HepG2 (cell line): ENCODE data around the gene CNTN5.

Source experiments
- BRF2 ChIP-seq: sonication (generic); formaldehyde crosslinking; IDR thresholded peaks from 2 replicates; pipeline ENCODE4 v1.8.1; 2022; ENCODE audit warnings: mild to moderate bottlenecking, missing genetic modification reagents
- FOSL1 ChIP-seq: sonication (generic); formaldehyde crosslinking; IDR thresholded peaks from 2 replicates; pipeline ENCODE4 v1.9.0; 2021; ENCODE audit warnings: missing genetic modification reagents, borderline replicate concordance
- HCFC1 ChIP-seq: fragments of 150-350 bp; IDR thresholded peaks from 2 replicates; pipeline ENCODE4 v1.6.1; 2014; ENCODE audit warnings: low read depth, low read length
- HOXA5 ChIP-seq: sonication (generic); formaldehyde crosslinking; IDR thresholded peaks from 2 replicates; pipeline ENCODE4 v1.4.0; 2020; ENCODE audit warnings: missing genetic modification reagents
- JUNB ChIP-seq: sonication (generic); formaldehyde crosslinking; IDR thresholded peaks from 2 replicates; pipeline ENCODE4 v1.8.0; 2022; ENCODE audit warnings: missing genetic modification reagents, mild to moderate bottlenecking, borderline replicate concordance
- MBNL3 ChIP-seq: fragments of 250-450 bp; sonication (Bioruptor Pico); conservative IDR thresholded peaks from 2 replicates; pipeline ENCODE4 v1.8.0; 2022; ENCODE audit warnings: mild to moderate bottlenecking, inconsistent platforms
- POLR2AphosphoS5 ChIP-seq: IDR thresholded peaks from 2 replicates; pipeline ENCODE4 v1.6.1; 2012; ENCODE audit warnings: low read depth, low read length
- PRDM4 ChIP-seq: sonication (generic); formaldehyde crosslinking; IDR thresholded peaks from 2 replicates; pipeline ENCODE4 v1.9.0; 2021; ENCODE audit warnings: missing genetic modification reagents, borderline replicate concordance
- SETDB1 ChIP-seq: sonication (generic); formaldehyde crosslinking; IDR thresholded peaks from 2 replicates; pipeline ENCODE4 v1.5.1; 2020; ENCODE audit warnings: missing genetic modification reagents, mild to moderate bottlenecking, borderline replicate concordance
- SIN3A ChIP-seq: IDR thresholded peaks from 2 replicates; pipeline ENCODE4 v1.6.1; 2011; ENCODE audit warnings: low read depth, mild to moderate bottlenecking, control low read depth, low read length, borderline replicate concordance
- SIX4 ChIP-seq: sonication (generic); formaldehyde crosslinking; IDR thresholded peaks from 2 replicates; pipeline ENCODE4 v1.4.0; 2020; ENCODE audit warnings: missing genetic modification reagents
- YY1 ChIP-seq: IDR thresholded peaks from 2 replicates; pipeline ENCODE4 v1.6.1; 2011; ENCODE audit warnings: low read length, low read depth, moderate library complexity, mild to moderate bottlenecking; ENCODE audit not compliant: insufficient read depth, insufficient replicate concordance
- ZNF34 ChIP-seq: sonication (generic); formaldehyde crosslinking; IDR thresholded peaks from 2 replicates; pipeline ENCODE4 v1.4.0; 2020; ENCODE audit warnings: mild to moderate bottlenecking, missing genetic modification reagents, borderline replicate concordance
- ZNF513 ChIP-seq: sonication (generic); formaldehyde crosslinking; conservative IDR thresholded peaks from 2 replicates; pipeline ENCODE4 v1.5.0; 2020; ENCODE audit warnings: missing genetic modification reagents

- TF ChIP-seq BRF2 (no peak), ZNF34 (CRISPR knock-in tag) (no peak), POLR2AphosphoS5 (no peak), MBNL3 (CRISPR knock-in tag) (no peak), PRDM4 (CRISPR knock-in tag) (no peak), HOXA5 (CRISPR knock-in tag) (no peak), SIN3A (no peak), SIX4 (CRISPR knock-in tag) (no peak), ZNF513 (no peak), FOSL1 (CRISPR knock-in tag) (no peak), JUNB (no peak), YY1 (no peak), SETDB1 (no peak), HCFC1 (no peak)
These were observed 1075.1 kb downstream of the CNTN5 start for GRCh38 chr11:100095809-100096208.
